Measurements from ENCODE around the gene ADAD2.
"Not testable (repeated sequence)": the region's sequence is repeated elsewhere in the genome, so short reads cannot be mapped to it uniquely, and the experiment has no call there.

ADAD2 gene

GRCh38 chr16:84196727-84197394 is 5.9 kb downstream of the ADAD2 start:
- DNase-seq: no peak

GRCh38 chr16:84197466-84198128 is 6.6 kb downstream of the ADAD2 start:
- no peak for DNase-seq

GRCh38 chr16:84198401-84198800 is 7.4 kb downstream of the ADAD2 start:
- DNase-seq: no peak

GRCh38 chr16:84199097-84199496 is 8.1 kb downstream of the ADAD2 start:
- DNase-seq: no peak

GRCh38 chr16:84199861-84200260 is 8.9 kb downstream of the ADAD2 start:
- DNase-seq: peak; percentile 12

GRCh38 chr16:84204551-84204950 is 13.6 kb downstream of the ADAD2 start:
- not testable (repeated sequence) for DNase-seq

GRCh38 chr16:84205123-84205522 is 14.2 kb downstream of the ADAD2 start:
- DNase-seq: not testable (repeated sequence)

GRCh38 chr16:84205976-84206691 is 15.2 kb downstream of the ADAD2 start:
- no peak for DNase-seq

GRCh38 chr16:84207251-84207650 is 16.3 kb downstream of the ADAD2 start:
- DNase-seq: no peak

- no peak for DNase-seq
These were observed 16.9 kb downstream of the ADAD2 start for GRCh38 chr16:84207879-84208278.

- DNase-seq: no peak
These were observed 19.0 kb downstream of the ADAD2 start for GRCh38 chr16:84209989-84210388.

GRCh38 chr16:84212154-84212553 is 21.2 kb downstream of the ADAD2 start:
- no peak for DNase-seq

GRCh38 chr16:84212631-84213030 is 21.7 kb downstream of the ADAD2 start:
- DNase-seq: no peak

GRCh38 chr16:84214451-84215066 is 23.6 kb downstream of the ADAD2 start:
- no peak for DNase-seq

GRCh38 chr16:84215531-84215930 is 24.6 kb downstream of the ADAD2 start:
- no peak for DNase-seq

GRCh38 chr16:84216144-84216543 is 25.2 kb downstream of the ADAD2 start:
- DNase-seq: not testable (repeated sequence)

- DNase-seq: no peak
These were observed 27.3 kb downstream of the ADAD2 start for GRCh38 chr16:84218176-84218823.

- no peak for DNase-seq
These were observed 28.0 kb downstream of the ADAD2 start for GRCh38 chr16:84218956-84219355.

GRCh38 chr16:84220851-84221250 is 29.9 kb downstream of the ADAD2 start:
- DNase-seq: no peak

GRCh38 chr16:84223456-84223855 is 32.5 kb downstream of the ADAD2 start:
- no peak for DNase-seq

- DNase-seq: no peak
These were observed 33.6 kb downstream of the ADAD2 start for GRCh38 chr16:84224554-84224953.

- DNase-seq: no peak
These were observed 34.2 kb downstream of the ADAD2 start for GRCh38 chr16:84225126-84225525.

GRCh38 chr16:84225571-84225970 is 34.6 kb downstream of the ADAD2 start:
- DNase-seq: no peak

Measured in SIG-M5 (cell line).